Left lung (tissue), 10 donors: ENCODE measurements around the gene NCAPD2. TPM values are rescaled to one million over a fixed set of nuclear protein-coding genes. Genes with fewer than 3 reads are reported as not detected.
A peak's percentile ranks its signal among the peaks of the same experiment; 100 is the strongest.

ENCODE experiments used
- ATAC-seq: fragments of 200-7000 bp; cut with Tn5 transposase; one replicate; pipeline ENCODE4 v1.9.1; 2020; ENCODE audit warnings: moderate library complexity
- DNase-seq, 4 donors: peaks; one replicate each; pipeline ENCODE4 v3.0.0-alpha.2; 2013 to 2020
- H3K27ac ChIP-seq, 2 donors: fragments of 200-600 bp; sonication (generic) in 1 of 2; one replicate each; pipeline versions ENCODE4 v1.5.0 to v1.8.0; 2020 to 2021
- H3K27me3 ChIP-seq, 2 donors: fragments of 200-600 bp; sonication (generic) in 1 of 2; one replicate each; pipeline versions ENCODE4 v1.5.0 to v1.8.0; 2020 to 2021
- H3K36me3 ChIP-seq, 2 donors: fragments of 200-600 bp; sonication (generic) in 1 of 2; one replicate each; pipeline versions ENCODE4 v1.5.0 to v1.8.0; 2020 to 2021
- H3K4me1 ChIP-seq, 2 donors: fragments of 200-600 bp; one replicate each; pipeline ENCODE4 v1.8.0; 2021
- H3K4me3 ChIP-seq, 2 donors: fragments of 200-600 bp; sonication (generic) in 1 of 2; one replicate each; pipeline versions ENCODE4 v1.5.0 to v1.8.0; 2020 to 2021; ENCODE audit warnings: mild to moderate bottlenecking in 1 of 2
- H3K9me3 ChIP-seq, 2 donors: fragments of 200-600 bp; sonication (generic) in 1 of 2; one replicate each; pipeline versions ENCODE4 v1.5.0 to v1.8.0; 2020 to 2021
- intact Hi-C, 2 donors: fragments of 100-400 bp; cut with DNase I; formaldehyde crosslinking; loops; one replicate each; pipeline versions ENCODE4 v1.11.2 to v1.14.2; 2022
- polyA plus RNA-seq, 6 donors: library from polyadenylated mRNA; unstranded; fragments of 120-200 nt; gene quantifications; one replicate each; pipeline ENCODE4 v1.2.1, GENCODE V29; 2013; ENCODE audit not compliant: insufficient read length in 6 of 6
- total RNA-seq, 2 donors: library from RNA; stranded (reverse); fragmentation: NEBNext Ultra II Directional; extraction: Animal tissue kit (Norgen Biotek cat#: 25700); gene quantifications; one replicate each; pipeline ENCODE4 v1.2.1, GENCODE V29; 2021
- TF ChIP-seq, protein P1 (sequence below), 2 donors: fragments of 200-600 bp; sonication (generic) in 1 of 2; IDR thresholded peaks; one replicate each; pipeline versions ENCODE4 v1.5.0 to v1.8.0; 2021; ENCODE audit warnings: antibody characterized with exemption in 2 of 2
- donor health status: DM: no; HTN: yes; CAD: no.
- donor health status: DM: no; HTN: no; CAD: no.

Gene NCAPD2
- total and polyA plus RNA-seq, 8 donors = 23.1 to 95.4 (median 56.8) TPM

DNA sequence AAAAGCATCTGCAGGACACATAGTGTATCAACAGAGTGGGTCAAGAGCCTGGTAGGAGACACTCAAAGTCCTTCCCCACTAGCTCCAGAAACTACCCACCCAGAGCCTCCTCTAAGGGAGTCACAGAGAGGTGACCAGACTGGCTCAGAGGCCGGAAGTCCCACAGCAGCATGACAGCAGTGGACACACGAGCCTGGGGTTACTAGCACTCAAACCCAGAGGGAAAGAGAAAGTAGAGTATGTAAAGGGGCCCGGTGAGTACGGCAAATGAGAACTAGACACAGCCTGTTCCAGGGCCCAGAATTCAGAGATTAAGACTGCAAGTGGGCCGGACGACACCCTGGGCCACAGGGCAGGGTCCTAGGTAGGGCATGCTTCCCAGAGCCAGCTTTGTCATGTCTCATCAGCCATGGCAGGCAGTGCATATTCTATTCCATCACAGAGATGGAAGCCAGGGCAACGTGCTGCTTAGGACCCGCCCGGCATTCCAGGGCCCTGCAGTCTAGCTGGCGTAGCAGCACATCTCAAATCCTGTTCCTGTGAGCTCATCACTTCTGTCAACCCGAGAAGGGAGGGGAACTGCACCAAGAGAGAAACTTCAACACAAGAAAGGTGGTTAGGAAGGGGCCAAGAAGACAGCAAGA is 57.7 kb downstream of the NCAPD2 start:
- H3K4me1 ChIP-seq = peaks cover 25 to 84% of the 10 kb centered on the region in 2 donors

DNA sequence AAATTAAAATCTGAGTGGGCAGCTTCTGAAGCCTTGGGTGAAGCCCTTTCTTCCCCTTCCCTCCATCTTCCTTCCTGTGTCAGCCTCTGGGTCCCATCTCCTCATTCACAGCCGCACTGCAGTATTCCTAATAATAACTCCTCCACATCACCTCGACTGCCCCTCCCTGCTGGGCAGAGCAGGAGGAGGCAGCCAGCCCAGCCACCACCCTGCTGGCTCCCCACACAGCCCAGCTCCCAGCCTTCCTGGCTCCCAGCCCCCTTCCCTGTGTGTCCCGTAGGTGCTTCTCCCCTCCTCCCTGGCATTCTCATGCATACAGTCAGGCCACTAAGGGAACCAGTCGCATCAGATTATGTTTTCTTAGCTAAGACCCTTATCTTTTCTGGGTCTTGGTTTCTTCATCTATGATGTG is 58.2 kb downstream of the NCAPD2 start:
- no peak for ATAC-seq
- peak in 1 of 4 donors; percentile 55 for DNase-seq
- no peaks in the 10 kb centered on the region for H3K9me3 ChIP-seq
- peaks cover 25 to 84% of the 10 kb centered on the region in 2 donors for H3K4me1 ChIP-seq
- intact Hi-C loops = no loop called here
- TF ChIP-seq, protein P1, sequence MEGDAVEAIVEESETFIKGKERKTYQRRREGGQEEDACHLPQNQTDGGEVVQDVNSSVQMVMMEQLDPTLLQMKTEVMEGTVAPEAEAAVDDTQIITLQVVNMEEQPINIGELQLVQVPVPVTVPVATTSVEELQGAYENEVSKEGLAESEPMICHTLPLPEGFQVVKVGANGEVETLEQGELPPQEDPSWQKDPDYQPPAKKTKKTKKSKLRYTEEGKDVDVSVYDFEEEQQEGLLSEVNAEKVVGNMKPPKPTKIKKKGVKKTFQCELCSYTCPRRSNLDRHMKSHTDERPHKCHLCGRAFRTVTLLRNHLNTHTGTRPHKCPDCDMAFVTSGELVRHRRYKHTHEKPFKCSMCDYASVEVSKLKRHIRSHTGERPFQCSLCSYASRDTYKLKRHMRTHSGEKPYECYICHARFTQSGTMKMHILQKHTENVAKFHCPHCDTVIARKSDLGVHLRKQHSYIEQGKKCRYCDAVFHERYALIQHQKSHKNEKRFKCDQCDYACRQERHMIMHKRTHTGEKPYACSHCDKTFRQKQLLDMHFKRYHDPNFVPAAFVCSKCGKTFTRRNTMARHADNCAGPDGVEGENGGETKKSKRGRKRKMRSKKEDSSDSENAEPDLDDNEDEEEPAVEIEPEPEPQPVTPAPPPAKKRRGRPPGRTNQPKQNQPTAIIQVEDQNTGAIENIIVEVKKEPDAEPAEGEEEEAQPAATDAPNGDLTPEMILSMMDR (IDR thresholded peaks at IDR 0.05) = no peak
- H3K36me3 ChIP-seq = peaks cover 0 to 38% of the 10 kb centered on the region in 2 donors
- no peaks in the 10 kb centered on the region for H3K27me3 ChIP-seq
- peak overlapping the region; percentile 63 to 95 for H3K27ac ChIP-seq
- H3K4me3 ChIP-seq = no peak overlapping the region

More for the DNA sequence above, 57.7 kb downstream of the NCAPD2 start:
- TF ChIP-seq, protein P1 (IDR thresholded peaks at IDR 0.05) = no peak
- H3K27me3 ChIP-seq = no peaks in the 10 kb centered on the region
- DNase-seq = peak in 1 of 4 donors; percentile 25
- H3K4me3 ChIP-seq = peak overlapping the region in 1 of 2 donors; percentile 6
- no peaks in the 10 kb centered on the region for H3K9me3 ChIP-seq
- H3K36me3 ChIP-seq = peaks cover 0 to 38% of the 10 kb centered on the region in 2 donors
- H3K27ac ChIP-seq = peak overlapping the region; percentile 63 to 95
- intact Hi-C loops = no loop called here
- ATAC-seq = no peak

DNA sequence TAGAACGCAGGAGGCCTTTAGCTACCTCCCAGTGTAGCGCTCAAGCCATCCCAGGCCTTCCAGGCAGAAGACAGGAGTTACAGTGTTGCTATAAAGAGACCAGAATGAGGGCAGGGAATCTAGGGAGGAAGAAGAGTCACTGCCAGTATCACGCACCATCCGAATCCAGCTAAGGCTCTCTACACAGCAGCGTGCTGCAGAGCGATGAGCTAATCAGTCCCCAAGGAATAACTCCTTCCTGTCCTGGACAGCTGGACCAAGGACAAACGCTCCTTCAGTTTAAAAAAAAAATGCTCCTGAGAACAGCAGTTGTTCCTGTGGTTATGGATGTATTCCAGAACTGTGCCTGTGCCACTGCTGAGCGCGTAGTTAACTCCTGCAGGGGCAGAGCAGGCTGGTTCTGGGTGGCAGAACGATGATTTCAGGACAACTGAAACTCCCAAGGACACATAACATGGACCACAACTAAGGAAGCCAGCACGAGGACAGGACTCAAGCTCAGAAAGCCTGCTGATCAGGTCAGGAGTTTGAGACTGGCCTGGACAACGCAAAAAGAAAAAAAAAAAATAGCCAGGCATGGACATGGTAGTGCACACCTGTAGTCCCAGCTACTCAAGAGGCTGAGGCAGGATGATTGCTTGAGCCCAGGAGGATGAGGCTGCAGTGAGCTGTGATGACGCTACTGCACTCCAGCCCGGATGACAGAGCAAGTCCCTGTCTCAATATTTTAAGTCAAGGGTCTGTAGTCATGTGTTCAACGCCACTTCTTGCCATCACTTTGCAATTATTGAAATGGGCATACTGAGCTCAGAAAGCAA is 59.4 kb downstream of the NCAPD2 start:
- intact Hi-C loops = no loop called here
- peak in 1 of 4 donors; percentile 11 for DNase-seq
- peaks cover 25 to 85% of the 10 kb centered on the region in 2 donors for H3K4me1 ChIP-seq

DNA sequence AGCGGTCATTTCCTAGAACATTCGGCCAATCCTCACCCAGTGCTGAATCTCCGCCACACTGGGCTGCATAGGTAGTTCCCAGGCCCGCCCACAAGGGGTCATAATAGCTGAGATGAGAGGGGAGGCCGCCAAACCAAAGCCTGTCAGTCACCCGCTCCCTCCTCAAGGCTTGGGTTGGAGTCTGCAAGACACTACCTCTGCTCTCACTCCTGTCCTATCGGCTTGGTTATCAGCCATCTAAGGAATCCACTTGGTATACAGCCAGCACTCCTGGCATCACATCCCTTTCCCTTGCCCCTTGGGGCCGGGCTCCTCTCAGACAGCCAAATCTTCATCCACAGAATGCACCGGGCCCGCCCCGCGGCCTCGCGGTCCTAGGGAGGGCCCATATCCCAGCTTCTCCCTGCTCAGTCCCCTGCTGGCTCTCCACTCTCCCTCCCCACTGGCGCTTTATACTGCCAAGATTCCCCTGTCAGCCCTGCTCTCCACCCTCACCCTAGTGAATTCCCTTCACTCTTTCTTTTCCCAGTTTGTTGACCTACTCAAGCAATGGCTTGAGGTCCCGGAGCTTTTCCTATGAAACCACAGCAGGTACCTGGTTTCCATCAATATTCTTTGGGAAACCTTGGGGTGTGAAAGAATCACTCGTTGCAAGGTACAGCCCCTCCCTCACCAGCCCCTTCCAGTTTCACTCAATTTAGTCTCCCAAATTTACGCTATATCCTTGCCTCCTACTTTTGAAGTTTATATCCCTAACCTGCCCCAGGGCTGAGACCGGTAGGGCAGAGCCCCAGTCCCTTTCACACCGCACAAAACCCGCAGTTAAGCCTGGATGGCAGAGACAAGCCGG is 60.5 kb downstream of the NCAPD2 start:
- no peaks in the 10 kb centered on the region for H3K27me3 ChIP-seq
- H3K4me3 ChIP-seq = peak overlapping the region; percentile 59 to 86
- intact Hi-C loops = no loop called here
- TF ChIP-seq, protein P1 (IDR thresholded peaks at IDR 0.05) = peak in 1 of 2 donors; percentile 69
- peaks cover 25 to 76% of the 10 kb centered on the region in 2 donors for H3K4me1 ChIP-seq
- H3K27ac ChIP-seq = peak overlapping the region; percentile 46 to 78
- H3K9me3 ChIP-seq = no peaks in the 10 kb centered on the region
- peaks cover 0 to 32% of the 10 kb centered on the region in 2 donors for H3K36me3 ChIP-seq
- DNase-seq = peak; percentile 54 to 74 (median 70)
- ATAC-seq = peak; percentile 64

More for the DNA sequence above, 59.4 kb downstream of the NCAPD2 start:
- ATAC-seq = peak; percentile 2
- H3K4me3 ChIP-seq = peak overlapping the region in 1 of 2 donors; percentile 86
- TF ChIP-seq, protein P1 (IDR thresholded peaks at IDR 0.05) = no peak
- H3K9me3 ChIP-seq = no peaks in the 10 kb centered on the region
- H3K36me3 ChIP-seq = peaks cover 0 to 34% of the 10 kb centered on the region in 2 donors
- H3K27me3 ChIP-seq = no peaks in the 10 kb centered on the region
- H3K27ac ChIP-seq = peak overlapping the region; percentile 63 to 95
